ENCODE measurements around the gene TMOD3.

The TMOD3 gene

GRCh38 chr15:51812598-51812997 lies 16.9 kb upstream of the TMOD3 start:
- Histone ChIP-seq H3K4me3 (ENCODE audit: insufficient read depth, low read length, poor library complexity, severe bottlenecking) (no peak overlapping the region), H3K9me2 (replicated peaks; ENCODE audit: insufficient read depth, low read length) (no peaks in the 10 kb centered on the region), H2AFZ (ENCODE audit: low read depth, low read length, severe bottlenecking) (no peak overlapping the region), H3K4me2 (ENCODE audit: low read depth, low read length, poor library complexity, severe bottlenecking) (no peak overlapping the region), H4K20me1 (ENCODE audit: low read depth, low read length) (no peaks in the 10 kb centered on the region), H3F3A (ENCODE audit: insufficient read depth) (no peaks in the 10 kb centered on the region), H3K27me3 (ENCODE audit: low read length) (no peaks in the 10 kb centered on the region), H3K27ac (ENCODE audit: low read depth, low read length) (no peak overlapping the region), H3K36me3 (ENCODE audit: low read length) (no peaks in the 10 kb centered on the region), H3K9ac (ENCODE audit: low read length) (no peak overlapping the region), H3K79me2 (ENCODE audit: insufficient read depth, low read length) (no peaks in the 10 kb centered on the region), H3K9me3 (ENCODE audit: insufficient read depth, low read length) (no peaks in the 10 kb centered on the region)
- TF ChIP-seq CTCF (IDR thresholded peaks at IDR 0.05; ENCODE audit: insufficient read depth, low read length, poor library complexity, severe bottlenecking): no peak
- no peak for TF ChIP-seq EZH2phosphoT487 (conservative IDR thresholded peaks at IDR 0.05; ENCODE audit: low read length)

GRCh38 chr15:51814606-51815005 lies 14.8 kb upstream of the TMOD3 start:
- H4K20me1 ChIP-seq (ENCODE audit: low read depth, low read length): no peaks in the 10 kb centered on the region
- TF ChIP-seq EZH2phosphoT487 (conservative IDR thresholded peaks at IDR 0.05; ENCODE audit: low read length) (no peak), CTCF (IDR thresholded peaks at IDR 0.05; ENCODE audit: insufficient read depth, low read length, poor library complexity, severe bottlenecking) (no peak)
- H3K36me3 ChIP-seq (ENCODE audit: low read length): no peaks in the 10 kb centered on the region
- H3K27me3 ChIP-seq (ENCODE audit: low read length): no peaks in the 10 kb centered on the region
- no peak overlapping the region for H3K4me2 ChIP-seq (ENCODE audit: low read depth, low read length, poor library complexity, severe bottlenecking)
- H3K9ac ChIP-seq (ENCODE audit: low read length): no peak overlapping the region
- no peaks in the 10 kb centered on the region for H3K79me2 ChIP-seq (ENCODE audit: insufficient read depth, low read length)
- H3K9me3 ChIP-seq (ENCODE audit: insufficient read depth, low read length): no peaks in the 10 kb centered on the region
- H3F3A ChIP-seq (ENCODE audit: insufficient read depth): no peaks in the 10 kb centered on the region
- H3K27ac ChIP-seq (ENCODE audit: low read depth, low read length): no peak overlapping the region
- no peak overlapping the region for H3K4me3 ChIP-seq (ENCODE audit: insufficient read depth, low read length, poor library complexity, severe bottlenecking)
- no peak overlapping the region for H2AFZ ChIP-seq (ENCODE audit: low read depth, low read length, severe bottlenecking)
- no peaks in the 10 kb centered on the region for H3K9me2 ChIP-seq (replicated peaks; ENCODE audit: insufficient read depth, low read length)

GRCh38 chr15:51816611-51817010 lies 12.8 kb upstream of the TMOD3 start:
- H2AFZ ChIP-seq (ENCODE audit: low read depth, low read length, severe bottlenecking): no peak overlapping the region

More at GRCh38 chr15:51816611-51817010, 12.8 kb upstream of the TMOD3 start:
- Histone ChIP-seq H4K20me1 (ENCODE audit: low read depth, low read length) (no peaks in the 10 kb centered on the region), H3K9me3 (ENCODE audit: insufficient read depth, low read length) (no peaks in the 10 kb centered on the region), H3K79me2 (ENCODE audit: insufficient read depth, low read length) (no peaks in the 10 kb centered on the region), H3K9me2 (replicated peaks; ENCODE audit: insufficient read depth, low read length) (no peaks in the 10 kb centered on the region), H3K36me3 (ENCODE audit: low read length) (no peaks in the 10 kb centered on the region), H3K4me3 (ENCODE audit: insufficient read depth, low read length, poor library complexity, severe bottlenecking) (no peak overlapping the region), H3K27ac (ENCODE audit: low read depth, low read length) (no peak overlapping the region), H3K9ac (ENCODE audit: low read length) (no peak overlapping the region), H3F3A (ENCODE audit: insufficient read depth) (no peaks in the 10 kb centered on the region), H3K4me2 (ENCODE audit: low read depth, low read length, poor library complexity, severe bottlenecking) (no peak overlapping the region), H3K27me3 (ENCODE audit: low read length) (no peaks in the 10 kb centered on the region)
- TF ChIP-seq EZH2phosphoT487 (conservative IDR thresholded peaks at IDR 0.05; ENCODE audit: low read length) (no peak), CTCF (IDR thresholded peaks at IDR 0.05; ENCODE audit: insufficient read depth, low read length, poor library complexity, severe bottlenecking) (no peak)

Data from SU-DHL-6 (cell line).